GM19351 (cell line): ENCODE measurements around the gene CCP110.

Experiments
- ATAC-seq: cut with Tn5 transposase; IDR thresholded peaks from one replicate; pipeline ENCODE4 v1.9.1; 2021; ENCODE audit warnings: mild to moderate bottlenecking, moderate library complexity; ENCODE audit not compliant: unreplicated experiment

CCP110 gene

GRCh38 chr16:19506965-19507364 lies 16.8 kb upstream of the CCP110 start:
- no peak for ATAC-seq

GRCh38 chr16:19507867-19508266 lies 15.9 kb upstream of the CCP110 start:
- ATAC-seq, result no peak

DNA sequence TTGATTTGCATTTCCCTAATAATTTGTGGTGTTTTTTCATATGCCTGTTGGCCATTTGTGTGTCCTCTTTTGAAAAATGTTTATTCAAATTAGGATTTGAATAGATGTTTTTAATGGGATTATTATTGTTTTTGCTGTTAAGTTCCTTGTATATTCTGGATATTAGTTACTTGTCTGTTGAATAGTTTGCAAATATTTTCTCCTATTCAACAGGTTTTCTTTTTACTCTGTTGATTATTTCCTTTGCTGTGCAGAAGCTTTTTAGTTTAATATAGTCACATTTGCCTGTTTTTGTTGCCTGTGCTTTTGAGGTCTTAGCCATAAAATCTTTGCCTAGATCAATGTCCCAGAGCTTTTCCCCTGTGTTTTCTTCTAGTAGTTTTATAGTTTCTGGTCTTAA lies 11.4 kb upstream of the CCP110 start:
- no peak for ATAC-seq

DNA sequence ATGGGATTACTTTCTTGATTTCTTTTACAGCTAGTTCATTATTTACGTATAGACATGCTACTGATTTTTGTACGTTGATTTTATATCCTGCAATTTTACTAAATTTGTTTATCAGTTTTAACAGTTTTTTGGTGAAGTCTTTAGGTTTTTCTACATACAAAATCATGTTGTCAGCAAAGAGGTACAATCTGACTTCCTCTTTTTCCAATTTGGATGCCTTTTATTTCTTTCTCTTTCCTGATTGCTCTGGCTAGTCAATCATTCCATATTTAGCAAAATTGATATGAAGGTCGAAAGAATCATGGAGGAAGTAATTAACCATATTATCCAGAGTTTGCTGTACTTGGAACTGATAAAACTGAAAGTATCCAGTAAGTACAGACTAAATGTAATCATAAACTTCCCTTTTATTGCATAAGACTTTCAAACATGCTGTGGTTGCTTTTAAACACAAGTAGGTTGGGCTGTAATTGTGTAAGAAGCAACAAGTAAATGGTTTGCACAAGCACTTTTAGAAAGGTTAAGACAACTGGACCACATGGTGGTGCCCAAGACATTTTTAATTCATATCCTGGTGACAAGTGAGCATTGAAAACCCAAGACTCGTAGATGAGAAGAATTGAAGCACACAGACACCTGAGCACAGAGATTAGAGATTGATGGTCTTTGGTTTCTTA lies 10.2 kb upstream of the CCP110 start:
- ATAC-seq, result no peak

DNA sequence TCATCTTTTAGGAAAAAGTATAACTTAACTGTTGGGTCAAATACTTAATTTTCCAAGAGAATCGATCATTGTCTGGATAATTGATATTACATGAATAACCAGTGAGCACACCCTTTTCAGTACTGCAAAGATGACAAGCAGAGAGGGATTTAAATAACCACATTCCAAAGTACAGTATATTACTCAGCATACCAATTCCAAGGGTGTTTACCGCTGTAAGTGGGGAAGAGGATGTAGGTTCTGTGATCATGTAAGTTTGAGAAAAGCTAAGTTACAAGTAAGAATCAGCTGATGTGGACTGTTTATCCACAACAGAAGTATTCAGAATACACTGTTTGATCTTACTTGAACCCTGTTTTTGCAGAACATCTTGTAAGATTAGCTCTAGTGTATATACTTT lies 8.0 kb upstream of the CCP110 start:
- no peak for ATAC-seq

DNA sequence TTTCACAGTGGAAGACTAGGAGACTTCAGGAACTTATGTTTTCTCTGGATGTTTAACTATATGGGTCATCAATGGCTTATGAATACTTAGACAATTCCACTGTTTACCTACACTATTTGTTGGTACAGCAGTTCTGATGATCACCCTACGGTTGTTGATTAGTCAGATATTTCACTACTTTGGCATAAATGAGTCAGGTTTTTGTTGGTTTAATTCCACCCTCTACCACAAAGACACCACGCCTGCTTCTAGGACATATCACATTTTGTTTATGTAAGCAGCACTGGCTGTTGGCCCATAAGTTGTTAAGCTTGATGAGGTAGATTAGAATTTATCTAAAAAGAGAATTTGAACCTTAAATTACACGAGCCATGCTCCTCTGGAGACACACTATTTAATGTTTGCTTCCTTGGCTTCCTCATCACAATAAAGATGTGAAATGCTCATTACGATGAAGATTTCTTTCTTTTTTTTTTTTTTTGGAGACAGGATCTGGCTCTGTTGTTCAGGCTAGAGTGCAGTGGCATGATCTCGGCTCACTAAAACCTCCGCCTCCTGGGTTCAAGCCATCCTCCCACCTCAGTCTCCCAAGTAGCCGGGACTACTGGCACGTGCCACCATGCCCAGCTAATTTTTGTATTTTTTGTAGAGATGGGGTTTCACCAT lies 6.2 kb upstream of the CCP110 start:
- no peak for ATAC-seq

DNA sequence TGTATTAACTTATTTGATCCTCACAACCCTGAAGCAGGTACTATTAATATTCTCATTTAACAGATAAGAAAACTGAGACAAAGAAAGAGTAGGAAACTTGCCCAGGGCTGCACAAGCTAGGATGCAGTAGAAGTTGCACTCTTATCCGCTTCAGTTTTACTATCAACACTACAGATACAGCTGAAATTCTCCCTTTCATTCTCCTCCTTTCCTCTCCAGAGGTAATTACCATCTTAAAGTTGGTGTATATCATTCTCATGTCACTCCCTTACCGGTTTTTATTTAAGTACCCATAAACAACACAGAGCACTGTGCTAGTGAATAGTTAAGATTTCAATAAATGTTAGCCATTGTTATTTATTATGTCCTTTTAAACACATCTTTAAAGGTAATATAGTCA lies 5.4 kb upstream of the CCP110 start:
- no peak for ATAC-seq

- ATAC-seq, result no peak
These were observed 2.8 kb upstream of the CCP110 start for GRCh38 chr16:19520861-19521331.

GRCh38 chr16:19521471-19522396 lies 2.0 kb upstream of the CCP110 start, which contains the start of gene GDE1:
GDE1 (minus strand) TSS chr16:19522098; CDS start chr16:19521964, 134 bp downstream.
- peak; percentile 70 for ATAC-seq

DNA sequence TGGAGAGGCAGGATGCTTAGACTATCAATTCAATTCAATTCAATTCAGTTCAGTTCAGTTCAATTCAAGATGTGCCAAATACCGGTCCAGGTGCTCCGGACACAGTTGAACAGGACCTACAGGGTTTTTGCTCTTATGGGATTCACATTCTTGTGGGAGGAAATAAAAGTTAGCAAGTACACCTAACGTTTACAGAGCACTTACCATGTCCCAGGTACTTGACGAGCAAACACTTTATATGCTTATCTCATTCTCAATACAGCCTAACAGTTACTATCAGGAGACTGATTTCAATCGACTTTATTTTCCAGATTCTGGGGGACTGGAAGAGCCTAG lies 1.4 kb upstream of the CCP110 start:
- ATAC-seq, result no peak

DNA sequence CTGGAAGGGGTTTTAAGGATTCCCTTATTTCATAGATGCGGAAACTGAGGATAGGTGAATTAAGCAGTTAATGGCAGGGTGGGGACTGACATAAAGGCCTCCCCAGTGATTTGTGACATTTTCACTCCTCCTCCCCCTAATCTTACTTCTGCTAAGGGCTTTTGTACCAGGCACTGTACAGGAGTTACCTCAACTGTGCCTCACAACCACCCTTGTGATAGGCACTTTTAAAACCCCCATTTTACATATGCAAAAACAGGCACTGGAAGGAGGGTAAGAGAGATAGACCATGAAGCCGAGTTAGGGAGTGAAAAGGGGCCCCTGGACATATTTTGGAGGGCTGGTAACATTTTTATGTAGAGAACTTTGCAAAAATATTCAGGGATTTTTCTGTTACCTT lies 982 bp upstream of the CCP110 start:
- no peak for ATAC-seq

GRCh38 chr16:19523184-19523558 lies 571 bp upstream of the CCP110 start:
- no peak for ATAC-seq

GRCh38 chr16:19524356-19524615 lies 544 bp downstream of the CCP110 start:
- no peak for ATAC-seq

DNA sequence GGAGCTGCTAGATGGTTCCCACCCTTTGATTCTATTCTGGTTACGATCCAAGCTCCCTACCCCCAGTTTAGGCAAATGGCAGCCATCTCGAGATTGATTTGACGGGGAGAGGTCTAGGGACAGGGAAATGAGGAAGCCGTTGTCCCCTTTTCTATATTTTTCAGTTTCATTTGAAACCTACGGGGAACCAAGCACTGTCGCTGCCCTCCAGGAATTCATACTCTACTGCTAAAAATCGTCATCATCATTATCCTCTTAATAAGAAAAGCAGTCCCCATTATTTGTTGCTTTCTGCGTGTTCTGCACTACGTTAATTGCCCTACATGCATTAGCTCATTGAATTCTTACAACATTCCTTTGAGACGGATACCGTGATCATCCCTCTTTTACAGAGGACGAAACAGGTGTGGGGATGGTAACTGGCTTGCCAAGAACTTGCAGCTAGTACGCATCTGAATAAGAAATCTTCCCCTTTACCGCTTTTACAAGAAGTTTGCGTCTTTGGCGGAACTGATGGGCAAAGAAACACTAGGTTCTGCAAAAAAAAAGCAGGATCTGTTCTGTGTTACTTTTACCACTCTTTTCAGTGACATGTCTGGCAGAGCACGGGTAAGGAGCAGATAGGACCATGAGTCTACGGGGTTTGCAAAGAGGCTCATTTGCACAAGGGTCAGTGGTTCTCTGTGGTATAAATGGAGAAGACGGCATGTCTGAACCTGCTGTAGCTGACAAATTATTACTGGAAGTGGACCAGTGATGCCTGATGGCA lies 1.1 kb downstream of the CCP110 start:
- no peak for ATAC-seq

DNA sequence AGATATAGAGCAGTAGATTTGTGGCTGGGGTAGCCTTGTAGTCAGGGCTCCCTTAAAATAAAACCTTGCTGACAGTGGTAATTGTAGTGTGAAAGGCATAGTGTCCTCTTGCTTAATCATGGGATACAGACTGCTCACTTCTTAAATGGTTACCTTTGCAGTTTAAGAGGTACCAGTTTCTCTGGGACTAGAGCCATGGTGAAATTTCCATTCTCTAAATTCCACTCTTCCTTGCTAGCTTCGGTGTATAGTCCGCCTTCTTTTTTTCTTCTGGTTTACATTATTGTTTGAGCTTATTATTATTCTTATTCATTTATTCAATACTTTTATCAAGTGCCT lies 1.6 kb downstream of the CCP110 start:
- no peak for ATAC-seq

GRCh38 chr16:19527161-19527560 lies 3.4 kb downstream of the CCP110 start:
- no peak for ATAC-seq

GRCh38 chr16:19528666-19529065 lies 4.9 kb downstream of the CCP110 start:
- no peak for ATAC-seq

DNA sequence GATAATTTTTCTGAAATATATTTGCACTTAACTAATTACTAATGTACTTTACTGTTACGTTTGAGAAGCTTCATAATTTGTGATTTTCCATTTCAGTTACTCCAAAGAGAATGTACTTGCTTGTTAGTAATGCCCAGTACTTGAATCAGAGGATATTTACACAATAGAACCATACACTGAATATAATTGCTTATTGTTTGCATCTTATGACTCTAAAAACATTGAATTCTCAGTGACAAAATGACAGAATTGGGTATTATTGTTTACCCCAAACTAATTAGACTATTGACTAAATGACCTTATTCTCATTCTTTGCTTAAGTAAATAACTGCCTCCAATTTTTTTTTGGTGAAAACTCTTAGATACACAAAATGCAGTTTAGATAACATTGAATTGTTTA lies 8.9 kb downstream of the CCP110 start:
- no peak for ATAC-seq

DNA sequence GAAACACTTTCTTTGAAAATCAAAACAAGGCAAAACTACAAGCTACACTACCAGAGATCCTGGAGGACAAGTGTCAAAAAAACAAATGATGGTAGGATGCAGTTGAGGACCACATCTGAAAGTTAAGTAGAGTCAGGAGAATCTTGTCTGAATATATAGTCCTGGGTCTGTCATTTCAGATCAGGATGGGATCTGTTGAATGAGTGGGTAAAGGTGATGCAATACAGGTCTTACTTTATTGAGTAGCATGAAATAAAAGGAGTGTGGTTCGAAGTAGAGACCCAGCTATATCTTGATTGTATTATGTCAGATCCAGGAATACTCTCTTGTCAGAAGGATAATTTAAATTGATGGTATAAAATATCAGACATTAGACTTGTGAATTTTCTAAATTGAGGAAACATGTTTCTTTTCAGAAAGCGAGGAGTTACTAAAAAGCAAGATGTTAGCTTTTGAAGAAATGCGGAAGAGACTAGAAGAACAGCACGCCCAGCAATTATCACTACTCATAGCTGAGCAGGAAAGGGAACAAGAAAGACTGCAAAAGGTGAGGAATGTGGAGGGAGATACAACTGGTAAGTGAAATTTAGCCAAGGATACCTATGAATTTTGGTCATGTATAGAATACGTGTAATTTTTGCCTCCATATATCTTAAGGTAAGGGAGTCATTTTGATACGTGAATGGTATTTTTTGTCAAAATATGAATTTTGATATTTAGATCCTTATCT lies 16.7 kb downstream of the CCP110 start:
- ATAC-seq, result no peak

DNA sequence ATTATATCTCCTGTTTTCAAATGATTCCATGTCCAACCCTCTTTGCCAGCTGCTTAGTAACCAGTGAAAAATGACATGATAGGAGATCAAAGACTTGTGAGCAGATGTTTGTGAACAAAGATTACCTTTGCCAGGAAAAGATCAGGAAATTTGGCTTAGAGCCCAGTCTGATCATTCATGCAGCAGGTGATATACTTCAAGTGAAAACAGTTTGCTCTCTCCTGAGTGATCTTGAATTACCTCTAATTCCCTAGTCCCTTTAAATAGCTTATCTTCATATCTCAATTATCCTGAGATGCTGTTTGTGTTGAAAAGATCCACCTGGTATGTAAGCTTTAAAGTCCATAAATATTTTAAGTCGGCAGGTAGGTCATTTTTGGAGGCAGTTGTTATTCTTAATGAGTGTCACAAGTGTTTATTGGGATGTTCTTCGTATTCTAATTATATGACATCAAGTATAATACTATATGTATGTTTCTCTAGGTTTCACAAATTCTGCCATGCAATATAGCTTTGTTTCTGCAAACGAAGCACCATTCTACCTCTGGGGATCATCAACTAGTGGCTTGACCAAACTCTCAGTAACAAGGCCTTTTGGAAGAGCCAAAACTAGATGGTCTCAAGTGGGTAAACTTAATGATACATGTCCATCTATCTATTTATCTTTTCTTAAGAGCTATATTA lies 18.5 kb downstream of the CCP110 start:
- no peak for ATAC-seq
